ENCODE results near the gene CISD1.

- no peak for TF ChIP-seq CTCF (conservative IDR thresholded peaks at IDR 0.05 in 1 of 2, IDR thresholded peaks at IDR 0.05 in 1 of 2; ENCODE audit: extremely low read depth in 1 of 2, insufficient read depth in 1 of 2, low read depth in 1 of 2, low read length in 2 of 2)
- no peak for TF ChIP-seq EZH2 (IDR thresholded peaks at IDR 0.05; ENCODE audit: borderline replicate concordance, low read length)
Measured at GRCh38 chr10:58302254-58302653, 33.3 kb downstream of the CISD1 start.
